ENCODE data around the gene SNCB.

Gene SNCB

DNA sequence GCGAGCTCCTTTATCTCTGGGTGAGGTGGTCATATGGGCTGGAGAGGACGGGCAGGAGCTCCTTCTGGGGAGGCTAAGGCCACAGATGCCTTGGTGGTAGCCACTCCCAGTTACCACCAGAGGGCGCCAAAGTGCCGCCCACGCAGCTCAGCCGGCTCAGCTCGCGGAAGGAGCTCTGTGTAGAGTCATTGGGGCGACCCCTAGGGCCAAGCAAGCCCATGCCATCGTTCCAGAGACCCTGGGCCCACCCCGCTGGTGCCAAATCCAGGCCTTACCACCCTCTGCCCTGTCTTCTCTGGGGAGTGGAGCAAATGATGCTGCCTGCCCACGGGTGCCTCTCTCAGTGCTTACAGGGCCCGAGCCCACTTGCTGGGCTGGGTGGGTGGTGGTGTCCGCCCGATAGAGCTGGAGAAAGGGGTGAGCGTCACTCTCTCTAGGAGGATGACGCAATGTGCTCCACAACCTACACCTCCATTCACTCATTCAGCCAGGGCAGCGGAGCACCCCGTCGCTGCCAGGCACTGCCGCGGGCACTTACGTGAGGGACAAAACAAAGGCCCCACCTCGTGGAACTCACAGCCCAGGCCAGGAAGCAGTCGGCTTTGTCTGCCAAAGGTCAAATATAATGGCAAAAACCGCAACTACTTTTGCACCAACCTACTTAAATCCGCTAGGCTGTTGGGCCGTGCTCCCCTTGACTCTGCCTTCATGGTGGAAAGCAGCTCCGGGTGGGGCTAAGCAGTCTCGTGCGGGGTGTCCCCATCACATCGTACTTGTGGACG is 30.7 kb upstream of the SNCB start:
- DNase-seq: peak; percentile 88

GRCh38 chr5:176660530-176660859 is 30.2 kb upstream of the SNCB start:
- no peak for DNase-seq

DNA sequence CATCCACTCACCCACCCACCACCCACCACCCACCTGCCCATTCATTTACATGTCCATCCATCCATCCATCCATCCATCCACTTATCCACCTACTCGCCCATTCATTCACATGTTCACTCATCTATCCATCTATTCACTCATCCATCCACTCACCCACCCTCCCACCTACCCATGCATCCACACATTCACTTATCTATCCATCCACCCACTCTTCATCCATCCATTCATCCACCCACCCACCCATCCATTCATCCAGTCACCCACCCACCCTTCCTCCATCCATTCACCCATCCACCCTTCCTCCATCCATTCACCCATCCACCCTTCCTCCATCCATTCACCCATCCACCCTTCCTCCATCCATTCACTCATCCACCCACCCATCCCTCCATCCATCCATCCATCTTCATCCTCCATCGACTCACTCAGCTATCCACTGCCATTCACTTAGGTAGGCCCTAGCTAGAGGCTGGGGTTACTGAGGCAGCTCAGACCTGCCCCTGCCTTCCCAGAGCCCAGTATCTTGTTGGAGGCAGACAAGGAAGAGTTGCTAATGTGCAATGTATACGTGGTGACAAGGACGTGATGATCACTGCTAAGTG is 29.6 kb upstream of the SNCB start:
- DNase-seq: no peak

- DNase-seq: no peak
Observed at GRCh38 chr5:176659512-176659839, 29.1 kb upstream of the SNCB start.

GRCh38 chr5:176658817-176659511 is 28.6 kb upstream of the SNCB start:
- DNase-seq: peak; percentile 25

- DNase-seq: peak; percentile 78
Observed at GRCh38 chr5:176658007-176658599, 27.8 kb upstream of the SNCB start.

DNA sequence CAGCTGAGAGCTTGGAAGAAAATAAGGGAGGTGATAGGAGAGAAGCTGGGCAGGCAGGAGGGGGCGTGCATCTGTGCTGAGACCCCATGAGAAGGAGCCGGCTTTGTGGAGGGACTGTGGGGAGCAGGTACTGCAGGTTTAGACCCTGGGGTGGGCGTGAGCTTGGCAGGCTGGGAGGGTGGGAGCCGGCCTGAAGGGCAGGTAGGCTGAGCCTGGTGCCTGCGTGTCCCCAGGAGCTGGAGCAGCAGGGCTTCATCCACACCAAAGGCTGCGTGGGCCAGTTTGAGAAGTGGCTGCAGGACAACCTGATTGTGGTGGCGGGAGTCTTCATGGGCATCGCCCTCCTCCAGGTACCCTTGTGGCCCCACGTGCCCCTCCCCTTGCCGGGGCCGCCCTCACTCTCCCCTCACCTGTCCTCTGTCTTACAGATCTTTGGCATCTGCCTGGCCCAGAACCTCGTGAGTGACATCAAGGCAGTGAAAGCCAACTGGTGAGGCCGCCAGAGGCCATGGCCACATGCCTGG is 26.2 kb upstream of the SNCB start:
- DNase-seq: no peak

- no peak for DNase-seq
Observed at GRCh38 chr5:176654856-176655255, 24.5 kb upstream of the SNCB start.

DNA sequence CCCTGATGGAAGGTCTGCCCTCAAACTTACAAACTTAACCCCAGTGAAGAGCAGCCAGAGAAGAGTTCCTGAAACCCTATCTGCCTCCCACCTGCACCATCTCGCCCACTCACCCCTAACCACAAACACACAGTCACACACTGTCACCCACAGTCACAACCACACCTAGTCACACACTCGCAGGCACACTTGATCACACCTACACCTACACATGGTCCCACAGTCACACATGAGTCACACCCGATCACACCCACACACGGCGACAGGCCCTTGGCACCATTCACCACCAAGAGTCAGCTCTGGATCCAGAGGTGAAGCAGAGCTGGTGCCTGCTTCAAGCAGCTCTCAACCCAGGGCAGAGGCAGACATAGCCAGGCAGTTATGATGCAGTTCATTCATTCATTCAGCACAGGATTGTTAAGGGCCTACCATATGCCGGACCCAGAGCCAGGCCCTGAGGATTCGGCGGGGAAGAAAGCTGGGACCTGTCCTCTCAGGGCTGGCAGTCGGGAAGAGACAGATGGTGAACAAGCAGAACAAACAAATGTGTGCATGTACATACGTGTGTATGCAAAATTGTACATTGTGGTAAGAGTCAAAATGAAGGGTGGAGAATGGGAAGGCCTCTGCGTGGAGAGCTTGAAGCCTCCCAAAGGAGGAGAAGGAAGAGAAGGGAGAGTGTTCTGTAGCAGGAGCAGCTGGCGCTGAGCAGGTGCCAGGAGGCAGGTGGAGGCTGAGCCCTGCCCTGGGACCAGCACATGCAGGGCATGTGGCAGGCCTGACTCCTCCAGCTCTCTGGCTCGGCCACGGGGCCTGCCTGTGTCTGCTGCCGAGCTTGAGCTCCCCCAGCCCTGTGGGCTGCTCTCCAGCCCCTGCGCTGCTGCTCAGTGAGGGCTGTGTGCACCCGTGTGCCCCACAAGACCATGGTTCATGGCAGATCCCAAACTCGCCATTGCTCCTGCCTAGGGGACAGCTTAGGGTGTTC is 23.4 kb upstream of the SNCB start:
- peak; percentile 69 for DNase-seq

DNA sequence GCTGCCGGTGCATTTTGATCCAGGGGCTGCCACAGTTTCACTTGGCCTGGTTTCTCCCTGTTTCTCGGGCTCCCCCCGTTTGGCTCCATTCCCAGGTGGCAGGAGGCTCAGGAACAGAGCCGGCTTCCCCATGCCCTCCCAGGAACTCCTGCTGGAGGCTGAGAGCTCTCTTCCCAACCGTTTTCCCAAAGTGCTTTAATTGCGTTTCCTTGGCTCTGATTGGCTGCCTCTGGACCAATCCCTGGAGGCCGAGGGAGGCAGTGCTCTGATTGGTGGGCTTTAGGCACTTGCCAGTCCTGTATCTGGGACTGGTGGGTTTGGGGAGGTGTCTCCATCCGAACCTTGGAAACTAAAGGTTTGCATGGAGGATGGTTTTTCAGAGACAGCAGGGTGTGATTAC is 21.8 kb upstream of the SNCB start:
- DNase-seq: no peak

GRCh38 chr5:176651472-176651980 is 21.2 kb upstream of the SNCB start:
- DNase-seq: no peak

DNA sequence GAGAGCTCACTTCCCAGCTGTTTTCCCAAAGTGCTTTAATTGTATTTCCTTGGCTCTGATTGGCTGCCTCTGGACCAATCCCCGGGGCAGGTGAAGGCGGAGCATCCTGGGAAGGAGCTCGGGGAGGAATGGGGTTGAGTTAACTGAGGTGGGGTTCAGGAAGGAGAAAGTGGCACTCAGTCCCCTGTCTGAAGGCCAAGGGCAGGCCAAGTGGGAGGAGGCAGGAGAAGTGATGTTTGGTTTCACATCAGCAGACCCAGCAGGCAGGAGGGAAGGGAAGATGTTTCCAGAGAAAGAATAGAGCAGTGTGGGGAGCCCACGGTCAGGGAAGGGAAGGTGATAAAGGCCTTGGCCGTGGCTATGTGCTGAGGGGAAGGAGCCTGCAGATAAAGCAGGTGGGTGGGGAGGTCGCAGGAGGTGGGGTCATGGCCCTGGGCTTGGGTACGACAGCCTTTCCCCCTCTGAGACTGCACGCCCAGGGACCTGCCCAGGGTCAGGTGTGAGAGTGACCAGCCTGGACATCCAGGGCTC is 20.1 kb upstream of the SNCB start:
- DNase-seq: no peak

DNA sequence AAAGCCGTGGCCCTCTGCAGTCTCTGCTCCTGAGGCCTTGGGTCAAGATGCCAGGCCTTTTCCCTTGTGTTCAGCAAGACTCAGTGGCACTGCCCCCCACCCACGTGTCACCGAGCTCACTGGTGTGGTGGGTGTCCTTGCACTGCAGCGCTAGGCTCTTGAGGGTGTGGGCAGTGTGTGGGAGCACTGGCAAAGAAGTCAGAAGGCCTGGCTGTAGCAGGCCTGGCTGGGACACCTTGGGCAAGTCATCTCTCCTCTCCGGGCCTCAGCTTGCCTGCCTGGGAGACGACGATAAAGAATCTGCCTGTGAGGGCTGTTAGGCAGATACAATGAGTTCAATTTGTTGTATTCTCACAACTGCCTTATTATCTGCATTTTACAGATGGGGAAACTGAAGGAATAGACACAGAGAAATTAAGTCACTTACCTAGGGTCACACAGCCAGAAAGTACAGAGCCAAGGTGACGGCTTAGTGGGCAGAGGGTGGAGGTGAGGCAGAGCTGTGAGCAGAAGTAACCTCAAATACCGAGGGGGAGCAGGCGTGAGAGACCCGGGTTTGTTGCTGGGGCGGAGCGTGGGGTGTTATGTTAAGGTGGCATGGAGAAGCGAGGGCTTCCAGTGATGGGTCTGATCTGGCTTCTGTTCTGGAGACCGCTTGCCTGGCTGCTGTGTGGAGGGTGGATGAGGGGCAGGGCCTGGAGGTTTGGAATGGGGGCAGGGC is 18.3 kb upstream of the SNCB start:
- peak; percentile 57 for DNase-seq

DNA sequence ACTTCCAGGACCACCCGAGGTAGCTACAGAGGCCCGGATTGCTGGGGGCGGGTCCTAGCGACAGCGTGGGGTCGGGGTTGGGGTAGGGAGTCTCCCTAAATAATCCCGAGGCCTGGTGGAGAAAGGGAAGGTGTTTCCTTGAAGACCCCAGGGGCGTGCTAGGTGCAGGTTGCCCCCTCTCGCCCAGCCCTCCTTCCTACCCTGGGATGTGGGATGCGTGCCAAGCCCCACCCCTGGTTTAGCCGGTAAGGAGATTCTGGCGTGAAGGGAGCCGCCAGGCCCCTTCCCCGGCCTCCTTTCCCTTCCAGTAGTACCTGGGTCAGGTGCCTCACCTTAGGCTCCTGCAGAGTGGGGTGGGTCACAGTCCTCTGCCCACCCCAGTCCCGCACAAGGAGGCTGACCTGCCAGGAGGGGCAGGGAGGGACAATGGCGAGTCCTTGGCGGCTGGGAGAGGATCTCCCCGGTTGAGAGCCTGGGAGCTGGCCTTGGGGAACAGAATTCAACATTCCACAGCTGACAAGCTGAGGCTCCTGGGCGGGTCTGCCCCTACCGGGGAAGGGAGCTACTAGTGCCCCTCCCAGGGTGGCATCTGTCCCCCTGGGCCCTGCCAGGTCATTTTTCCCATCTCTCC is 17.6 kb upstream of the SNCB start:
- DNase-seq: peak; percentile 29

DNA sequence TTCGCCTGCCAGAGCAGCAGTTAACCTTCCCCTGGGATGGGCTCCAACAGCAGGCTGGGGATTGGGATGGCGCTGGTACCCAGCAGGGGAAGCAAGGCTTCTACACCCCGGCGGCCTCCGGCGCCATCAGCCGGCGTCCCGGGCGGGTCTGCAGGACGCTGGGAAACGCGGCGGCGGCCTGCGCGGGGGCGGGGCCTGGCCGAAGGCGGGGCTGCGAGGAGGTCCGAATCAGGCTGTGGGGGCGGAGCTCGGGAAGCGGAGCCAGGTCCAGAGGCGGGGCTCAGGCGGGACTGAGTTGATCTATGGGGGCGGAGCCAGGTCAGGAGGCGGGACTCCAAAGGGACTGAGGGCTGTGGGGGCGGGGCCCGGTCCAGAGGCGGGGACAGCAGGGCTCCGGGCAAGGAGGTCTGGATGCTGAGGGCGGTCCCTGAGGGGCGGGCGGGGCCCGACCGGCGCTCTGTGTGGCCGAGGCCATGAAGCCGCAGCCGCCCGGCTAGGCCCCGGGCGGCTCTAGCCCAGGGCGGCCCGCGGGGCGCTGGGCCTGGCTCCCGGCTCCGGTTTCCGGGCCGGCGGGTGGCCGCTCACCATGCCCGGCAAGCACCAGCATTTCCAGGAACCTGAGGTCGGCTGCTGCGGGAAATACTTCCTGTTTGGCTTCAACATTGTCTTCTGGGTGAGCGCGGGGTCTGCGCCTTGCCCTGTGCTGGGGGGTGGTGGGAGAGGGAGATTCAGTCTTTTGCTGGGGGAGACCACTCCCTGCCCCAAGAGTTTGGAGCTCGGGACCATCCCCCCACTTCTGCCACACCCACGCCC is 16.9 kb upstream of the SNCB start, which contains the start of gene TSPAN17:
TSS of gene TSPAN17 (plus strand) at position 455 of the 813 bp plus-strand sequence. CDS start at position 587, 132 bp downstream.
- peak; percentile 100 for DNase-seq

- no peak for DNase-seq
Observed at GRCh38 chr5:176646707-176647029, 16.3 kb upstream of the SNCB start.

DNA sequence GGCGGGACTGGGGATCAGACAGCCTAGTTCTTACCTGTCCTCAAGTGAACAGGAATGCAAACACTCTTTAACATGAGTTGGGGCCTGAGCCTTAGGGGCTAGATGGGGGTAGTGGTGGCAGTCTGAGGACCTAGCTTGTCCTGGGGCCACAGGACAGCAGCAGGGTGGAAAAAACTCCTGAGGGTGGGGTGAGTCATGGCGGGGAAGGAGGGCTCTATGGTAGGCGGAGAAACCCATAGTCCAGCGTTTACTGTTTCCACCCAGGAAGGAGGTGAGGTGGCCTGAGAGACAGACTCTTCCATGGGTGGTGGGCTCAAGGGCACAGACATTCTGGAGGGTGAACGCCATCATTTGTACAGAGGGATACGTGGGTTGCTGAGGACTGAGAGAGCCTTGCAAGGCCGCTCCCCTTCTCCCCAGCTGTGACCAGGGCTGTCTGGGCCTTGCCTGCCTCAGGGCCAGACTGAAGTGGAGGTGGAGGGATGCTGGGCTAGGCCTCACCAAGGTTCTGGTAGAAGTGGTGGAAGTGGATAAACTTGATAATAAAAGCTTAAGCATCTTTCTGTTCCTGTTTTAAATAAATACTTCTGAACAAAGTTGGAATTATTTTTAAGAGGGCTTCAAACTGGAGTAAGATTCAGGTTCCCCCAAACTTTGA is 15.8 kb upstream of the SNCB start:
- no peak for DNase-seq

DNA sequence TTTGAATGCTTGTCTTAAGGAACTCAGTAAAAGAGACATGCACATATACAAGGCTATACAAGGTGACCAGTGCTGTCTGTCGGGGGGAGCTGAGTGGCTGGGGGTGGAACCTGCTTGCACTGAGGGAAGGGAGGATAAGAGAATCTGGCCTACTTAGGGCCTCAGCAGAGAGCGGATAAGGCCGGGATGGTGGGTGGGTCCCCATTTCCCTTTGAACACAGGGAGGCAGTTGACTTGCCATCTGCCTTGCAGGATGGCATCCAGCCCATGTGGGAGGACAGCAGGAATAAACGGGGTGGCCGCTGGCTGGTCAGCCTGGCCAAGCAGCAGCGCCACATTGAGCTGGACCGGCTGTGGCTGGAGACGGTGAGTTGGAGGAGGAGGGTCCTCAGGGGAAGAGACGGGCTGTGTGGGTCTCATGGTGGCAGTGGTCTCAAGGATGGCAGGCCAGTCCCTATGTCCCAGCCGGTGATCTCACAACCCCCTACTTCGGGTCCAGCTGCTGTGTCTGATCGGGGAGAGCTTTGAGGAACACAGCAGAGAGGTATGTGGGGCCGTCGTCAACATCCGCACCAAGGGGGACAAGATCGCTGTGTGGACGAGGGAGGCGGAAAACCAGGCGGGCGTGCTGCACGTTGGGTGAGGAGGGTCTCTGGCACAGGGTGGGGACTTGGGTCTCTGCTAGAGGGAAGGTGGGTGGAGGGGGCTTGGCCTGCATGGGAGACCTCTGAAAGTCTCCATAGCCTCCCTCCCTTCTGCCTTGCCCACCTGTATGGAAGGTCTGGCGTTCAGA is 14.7 kb upstream of the SNCB start:
- no peak for DNase-seq

All from CD4-positive, alpha-beta T cell treated with Interleukin-17A for 4 hours (primary cell).